CD14-positive monocyte (primary cell): Measurements from ENCODE around the gene TEX54. TPM values are rescaled to one million over a fixed set of nuclear protein-coding genes. Genes with fewer than 3 reads are reported as not detected.
A peak's percentile ranks its signal among the peaks of the same experiment; 100 is the strongest.

Source experiments
- DNase-seq, 3 donors: peaks; one replicate each; pipeline ENCODE4 v3.0.0-alpha.2; 2011 to 2022
- H2AFZ ChIP-seq: 2 replicates; pipeline ENCODE4 v1.6.0; 2012; ENCODE audit warnings: mild to moderate bottlenecking, low read depth, low read length, inconsistent platforms; ENCODE audit not compliant: insufficient read depth, poor library complexity, severe bottlenecking
- H3K27ac ChIP-seq, 2 donors: 1 replicate in 1 of 2; 2 replicates in 1 of 2; pipeline ENCODE4 v1.5.1; 2012 to 2013; ENCODE audit warnings: low read length in 2 of 2, control low read depth in 1 of 2, inconsistent platforms in 1 of 2, low read depth in 1 of 2, mild to moderate bottlenecking in 1 of 2
- H3K27me3 ChIP-seq, 2 donors: one replicate each; pipeline versions ENCODE4 v1.6.0 to v1.6.1; 2011 to 2013; ENCODE audit warnings: low read length in 2 of 2; ENCODE audit not compliant: control insufficient read depth in 2 of 2, insufficient read depth in 2 of 2
- H3K36me3 ChIP-seq, 2 donors: replicated peaks in 1 of 2; 1 replicate in 1 of 2; 2 replicates in 1 of 2; pipeline versions ENCODE4 v1.5.1 to v1.6.1; 2012 to 2013; ENCODE audit warnings: low read length in 2 of 2, control low read depth in 1 of 2, inconsistent platforms in 1 of 2, mild to moderate bottlenecking in 1 of 2; ENCODE audit not compliant: insufficient read depth in 2 of 2, control insufficient read depth in 1 of 2
- H3K4me1 ChIP-seq, 2 donors: 1 replicate in 1 of 2; 2 replicates in 1 of 2; pipeline versions ENCODE4 v1.5.1 to v1.6.1; 2012 to 2013; ENCODE audit warnings: low read length in 2 of 2, control low read depth in 1 of 2, inconsistent platforms in 1 of 2, mild to moderate bottlenecking in 1 of 2, moderate library complexity in 1 of 2; ENCODE audit not compliant: insufficient read depth in 2 of 2, control insufficient read depth in 1 of 2
- H3K4me2 ChIP-seq: replicated peaks from 2 replicates; pipeline ENCODE3; 2012; ENCODE audit warnings: low read length, moderate library complexity, mild to moderate bottlenecking; ENCODE audit not compliant: poor library complexity, severe bottlenecking; ENCODE audit errors: extremely low read depth
- H3K4me3 ChIP-seq, 3 experiments: fragments of 200-600 bp in 1 of 3; sonication (generic) in 1 of 3; replicated peaks in 1 of 3; 1 replicate in 2 of 3; 2 replicates in 1 of 3; pipeline ENCODE4 v1.5.1; 2011 to 2013; ENCODE audit warnings: low read length in 3 of 3, mild to moderate bottlenecking in 3 of 3, control low read depth in 2 of 3, low read depth in 2 of 3, inconsistent platforms in 1 of 3, moderate library complexity in 1 of 3
- H3K79me2 ChIP-seq: 2 replicates; pipeline ENCODE4 v1.6.0; 2012; ENCODE audit warnings: mild to moderate bottlenecking, control low read depth, inconsistent platforms, low read length, moderate library complexity; ENCODE audit not compliant: insufficient read depth
- H3K9ac ChIP-seq: 2 replicates; pipeline ENCODE4 v1.6.0; 2017; ENCODE audit warnings: low read length, mild to moderate bottlenecking; ENCODE audit not compliant: insufficient read depth, poor library complexity, severe bottlenecking
- H3K9me3 ChIP-seq, 2 donors: replicated peaks in 1 of 2; 1 replicate in 1 of 2; 2 replicates in 1 of 2; pipeline versions ENCODE4 v1.5.1 to v1.6.1; 2012 to 2013; ENCODE audit warnings: low read length in 2 of 2, control low read depth in 1 of 2; ENCODE audit not compliant: control insufficient read depth in 1 of 2, insufficient read depth in 1 of 2
- H4K20me1 ChIP-seq: 2 replicates; pipeline ENCODE4 v1.6.0; 2012; ENCODE audit warnings: mild to moderate bottlenecking, low read length, control low read depth, moderate library complexity; ENCODE audit not compliant: insufficient read depth
- H3K27ac Mint-ChIP-seq, 7 donors: one replicate each; pipeline ENCODE4 v1.8.0; 2020; ENCODE audit warnings: mild to moderate bottlenecking in 7 of 7, mixed read lengths in 7 of 7, moderate library complexity in 6 of 7, inconsistent platforms in 2 of 7
- H3K27me3 Mint-ChIP-seq, 3 donors: one replicate each; pipeline ENCODE4 v1.8.0; 2021 to 2022; ENCODE audit warnings: low read depth in 3 of 3, mild to moderate bottlenecking in 3 of 3, mixed read lengths in 3 of 3, moderate library complexity in 3 of 3, inconsistent platforms in 1 of 3
- H3K36me3 Mint-ChIP-seq, 2 donors: one replicate each; pipeline ENCODE4 v1.8.0; 2020; ENCODE audit warnings: mixed read lengths in 2 of 2, inconsistent platforms in 1 of 2, mild to moderate bottlenecking in 1 of 2
- H3K4me1 Mint-ChIP-seq: one replicate; pipeline ENCODE4 v1.8.0; 2020; ENCODE audit warnings: mild to moderate bottlenecking, mixed read lengths
- H3K4me3 Mint-ChIP-seq, 2 donors: one replicate each; pipeline ENCODE4 v1.8.0; 2020; ENCODE audit warnings: mild to moderate bottlenecking in 2 of 2, mixed read lengths in 2 of 2, moderate library complexity in 1 of 2
- H3K9me3 Mint-ChIP-seq, 7 donors: one replicate each; pipeline ENCODE4 v1.8.0; 2020 to 2022; ENCODE audit warnings: mixed read lengths in 7 of 7, mild to moderate bottlenecking in 6 of 7, moderate library complexity in 6 of 7, inconsistent platforms in 2 of 7
- CTCF ChIP-seq: fragments of 200-600 bp; IDR thresholded peaks from one replicate; pipeline ENCODE4 v1.8.0; 2022; ENCODE audit warnings: antibody characterized with exemption, mild to moderate bottlenecking
- WGBS: methylation state at CpG from one replicate; pipeline ENCODE4 v1.1.5; 2013; ENCODE audit warnings: missing lambda C conversion rate; ENCODE audit not compliant: insufficient coverage; 5-methylcytosine and 5-hydroxymethylcytosine counted together
- intact Hi-C, 2 donors: fragments of 100-400 bp; cut with micrococcal nuclease; formaldehyde crosslinking; loops; one replicate each; pipeline versions ENCODE4 v1.15.0 to v1.15.1; 2023
- polyA plus RNA-seq, 3 donors: library from polyadenylated mRNA; depleted of rRNA in 1 of 3; unstranded in 2 of 3; stranded (reverse) in 1 of 3; fragments of 300-500 nt in 2 of 3; fragments of >200 nt in 1 of 3; fragmentation: Illumina TruSeq in 2 of 3; gene quantifications; 1 replicate in 2 of 3; 2 replicates in 1 of 3; pipeline ENCODE4 v1.2.3, GENCODE V29; 2012 to 2021

Gene TEX54
- polyA plus RNA-seq, 3 donors: 0.74 TPM; not detected in 2

GRCh38 chr11:62858201-62858600 is 25.6 kb upstream of the TEX54 start:
- Histone ChIP-seq H2AFZ (no peak overlapping the region), H3K4me3 (no peak overlapping the region), H3K36me3 (peaks cover 7 to 12% of the 10 kb centered on the region in 2 donors), H3K9ac (no peak overlapping the region), H3K27ac (no peak overlapping the region), H4K20me1 (peaks cover 21% of the 10 kb centered on the region), H3K27me3 (no peaks in the 10 kb centered on the region), H3K79me2 (peaks cover 53% of the 10 kb centered on the region), H3K4me2 (no peak overlapping the region), H3K9me3 (no peaks in the 10 kb centered on the region), H3K4me1 (peaks cover 34 to 40% of the 10 kb centered on the region in 2 donors)
- TF ChIP-seq CTCF: no peak
- no peaks in the 10 kb centered on the region for H3K9me3 Mint-ChIP-seq
- peaks cover 10 to 11% of the 10 kb centered on the region in 2 donors for H3K36me3 Mint-ChIP-seq
- DNase-seq: no peak
- H3K4me1 Mint-ChIP-seq: peaks cover 46% of the 10 kb centered on the region
- no peaks in the 10 kb centered on the region for H3K27me3 Mint-ChIP-seq
- no peak overlapping the region for H3K4me3 Mint-ChIP-seq
- H3K27ac Mint-ChIP-seq: peak overlapping the region in 2 of 7 donors; percentile 26 to 78
- WGBS: 98% methylated on average over 6 of the region's 7 CpGs
- intact Hi-C loops: loop anchor here in 1 of 2 donors (10.0 kb wide), 1 partner anchor 243 kb away; the partner anchor contains the start of genes EML3 and ROM1

GRCh38 chr11:62857541-62857982 is 24.9 kb upstream of the TEX54 start:
- H3K27me3 Mint-ChIP-seq: no peaks in the 10 kb centered on the region
- Histone ChIP-seq H3K79me2 (peaks cover 56% of the 10 kb centered on the region), H3K4me1 (peaks cover 34 to 45% of the 10 kb centered on the region in 2 donors), H3K27me3 (no peaks in the 10 kb centered on the region), H3K9me3 (no peaks in the 10 kb centered on the region), H3K4me2 (no peak overlapping the region), H3K27ac (no peak overlapping the region), H4K20me1 (peaks cover 23% of the 10 kb centered on the region), H2AFZ (no peak overlapping the region), H3K9ac (no peak overlapping the region), H3K4me3 (no peak overlapping the region), H3K36me3 (peaks cover 13 to 18% of the 10 kb centered on the region in 2 donors)
- peak overlapping the region in 5 of 7 donors; percentile 1 to 78 (median 20) for H3K27ac Mint-ChIP-seq
- no peak for TF ChIP-seq CTCF
- no peak overlapping the region for H3K4me3 Mint-ChIP-seq
- peaks cover 17% of the 10 kb centered on the region in 2 donors for H3K36me3 Mint-ChIP-seq
- intact Hi-C loops: loop anchor here in 1 of 2 donors (10.0 kb wide), 1 partner anchor 243 kb away; the partner anchor contains the start of genes EML3 and ROM1
- peak in 1 of 3 donors; percentile 48 for DNase-seq
- 36% methylated on average over 1 of the region's 2 CpGs for WGBS
- H3K4me1 Mint-ChIP-seq: peaks cover 44% of the 10 kb centered on the region
- no peaks in the 10 kb centered on the region for H3K9me3 Mint-ChIP-seq
